Middle frontal gyrus (tissue), 1 donor: ENCODE results near the gene AMBRA1.
A peak's percentile ranks its signal among the peaks of the same experiment; 100 is the strongest.
"Not testable (repeated sequence)": the region's sequence is repeated elsewhere in the genome, so short reads cannot be mapped to it uniquely, and the experiment has no call there.

ENCODE experiments used
- DNase-seq: peaks from one replicate; pipeline ENCODE4 v3.0.0-alpha.2; 2015; ENCODE audit warnings: low spot score; ENCODE audit errors: extremely low spot score

Gene AMBRA1

GRCh38 chr11:46612326-46612725, 18.5 kb upstream of the AMBRA1 start:
- DNase-seq: peak; percentile 38

DNA sequence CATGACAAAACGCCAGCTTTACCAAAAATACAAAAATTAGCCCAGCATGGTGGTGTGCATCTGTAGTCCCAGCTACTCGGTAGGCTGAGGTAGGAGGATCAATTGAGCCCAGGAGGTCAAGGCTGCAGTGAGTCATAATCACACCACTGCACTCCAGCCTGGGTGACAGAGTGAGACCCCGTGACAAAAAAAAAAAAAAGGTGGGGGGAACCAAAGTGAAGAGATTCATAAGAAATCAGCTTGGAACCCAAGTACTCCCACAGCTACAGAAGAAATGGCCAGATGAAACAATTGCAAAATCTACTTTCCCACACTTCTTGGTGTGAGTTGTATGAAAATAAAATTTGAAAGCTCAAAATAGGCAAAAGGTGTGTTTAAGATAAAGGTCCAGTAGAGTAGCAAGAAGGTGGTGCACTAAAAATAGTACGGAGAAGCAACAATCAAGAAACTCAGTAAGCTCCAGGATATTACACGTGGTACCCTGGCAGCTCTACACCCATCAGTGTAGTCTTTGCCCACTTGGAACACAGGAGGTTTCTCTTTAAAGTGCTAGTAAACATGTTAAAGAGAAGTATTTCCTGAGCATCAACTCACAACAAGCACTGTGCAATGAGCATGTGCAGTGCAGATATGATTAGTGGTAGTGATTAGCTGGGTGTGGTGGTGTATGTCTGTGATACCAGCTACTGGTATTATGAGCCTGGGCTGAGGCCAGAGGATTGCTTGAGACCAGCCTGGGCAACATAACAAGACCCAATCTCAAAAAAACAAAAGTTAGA, 17.9 kb upstream of the AMBRA1 start:
- no peak for DNase-seq

DNA sequence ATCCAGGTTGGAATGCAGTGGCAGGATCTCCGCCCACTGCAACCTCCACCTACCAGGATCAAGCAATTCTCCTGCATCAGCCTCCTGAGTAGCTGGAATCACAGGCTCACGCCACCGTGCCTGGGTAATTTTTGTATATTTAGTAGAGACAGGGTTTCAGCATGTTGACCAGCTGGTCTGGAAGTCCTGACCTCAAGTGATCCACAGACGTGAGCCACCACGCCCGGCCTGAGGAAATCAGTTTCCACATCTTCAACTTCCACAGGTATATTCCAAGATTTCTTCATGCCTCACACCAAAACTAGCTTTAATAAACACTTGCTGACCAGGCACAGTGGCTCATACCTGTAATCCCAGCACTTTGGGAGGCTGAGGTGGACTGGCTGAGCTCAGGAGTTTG, 15.6 kb upstream of the AMBRA1 start:
- no peak for DNase-seq

DNA sequence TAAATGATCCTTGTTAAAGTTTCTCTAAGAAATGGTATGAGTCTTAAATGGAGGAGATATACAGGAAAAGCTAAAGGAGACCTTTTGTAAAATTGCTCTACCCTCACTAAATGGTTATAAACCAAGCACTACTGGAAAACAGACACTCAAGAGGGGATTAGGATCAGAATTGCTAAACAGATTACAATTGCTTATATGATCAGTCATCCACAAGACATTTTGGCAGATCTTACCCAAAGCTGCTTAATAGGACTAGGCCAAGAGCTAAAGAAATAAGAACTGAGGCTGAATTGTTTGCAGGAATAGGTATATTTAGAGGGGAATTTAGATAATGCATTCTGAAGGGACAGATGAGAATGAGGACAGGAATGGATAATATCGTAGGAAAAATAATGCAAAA, 13.7 kb upstream of the AMBRA1 start:
- DNase-seq: no peak

DNA sequence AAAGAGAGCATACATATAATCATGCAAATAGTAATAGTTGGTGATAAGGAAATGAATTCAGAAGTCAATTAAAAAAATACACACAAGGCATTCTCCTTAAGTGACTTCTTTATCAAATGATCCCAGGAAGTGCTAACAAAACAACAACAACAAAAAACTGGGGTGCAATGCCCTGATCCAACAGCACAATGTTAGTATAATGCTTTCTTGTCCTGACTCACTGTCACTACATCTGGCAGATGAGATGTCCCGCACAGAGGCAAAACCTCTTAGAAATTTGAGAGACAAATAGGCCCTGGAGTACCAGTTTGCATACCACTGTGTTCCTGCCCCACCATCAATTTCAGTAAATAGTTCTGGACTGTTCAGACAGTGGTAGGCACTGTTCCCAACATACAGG, 11.0 kb upstream of the AMBRA1 start:
- no peak for DNase-seq

DNA sequence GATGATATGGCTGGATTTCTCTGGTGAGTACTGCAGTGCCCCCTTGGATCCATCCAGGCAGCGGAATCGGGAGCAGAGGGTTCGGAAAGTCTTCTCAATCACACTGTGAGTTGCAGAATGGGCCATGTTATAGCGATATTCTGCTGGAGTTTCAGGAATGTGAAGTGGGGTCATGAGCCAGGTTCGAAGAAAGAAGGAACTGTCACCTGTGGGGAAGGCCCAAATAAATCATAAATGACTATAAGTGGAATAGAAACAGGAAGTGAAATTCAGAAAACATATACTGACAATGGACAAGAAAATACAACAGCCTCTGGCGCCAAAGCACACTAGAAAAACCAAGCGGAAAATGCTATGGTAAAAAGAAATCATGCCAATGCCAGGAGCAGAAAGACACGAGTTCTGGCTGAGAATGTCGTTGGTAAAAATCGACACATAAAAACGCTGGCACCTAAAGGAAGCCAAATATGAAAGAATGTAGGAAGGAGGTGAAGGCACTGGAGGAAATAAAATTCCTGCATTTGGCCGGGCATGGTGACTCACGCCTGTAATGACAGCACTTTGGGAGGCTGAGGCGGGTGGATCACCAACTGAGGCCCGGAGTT, 10.0 kb upstream of the AMBRA1 start:
- no peak for DNase-seq

DNA sequence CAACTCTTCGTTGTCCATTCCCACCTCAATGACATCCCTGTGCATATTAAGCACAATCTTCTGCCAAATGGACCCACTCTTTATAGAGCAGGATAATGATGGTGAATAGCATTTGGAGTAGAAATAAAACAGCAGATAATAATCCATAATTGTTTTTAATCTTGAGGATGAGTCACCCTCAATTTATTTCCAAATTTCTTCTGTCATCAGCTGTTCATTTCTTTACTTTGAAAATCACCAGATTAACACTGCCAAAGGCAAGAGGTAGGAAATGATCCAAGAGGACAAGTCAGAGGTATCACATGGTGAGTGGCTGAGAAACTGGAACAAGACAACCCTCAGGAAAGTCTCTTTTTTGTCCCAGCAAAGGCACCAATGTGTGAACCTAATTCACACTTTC, 7.3 kb upstream of the AMBRA1 start:
- peak; percentile 43 for DNase-seq

DNA sequence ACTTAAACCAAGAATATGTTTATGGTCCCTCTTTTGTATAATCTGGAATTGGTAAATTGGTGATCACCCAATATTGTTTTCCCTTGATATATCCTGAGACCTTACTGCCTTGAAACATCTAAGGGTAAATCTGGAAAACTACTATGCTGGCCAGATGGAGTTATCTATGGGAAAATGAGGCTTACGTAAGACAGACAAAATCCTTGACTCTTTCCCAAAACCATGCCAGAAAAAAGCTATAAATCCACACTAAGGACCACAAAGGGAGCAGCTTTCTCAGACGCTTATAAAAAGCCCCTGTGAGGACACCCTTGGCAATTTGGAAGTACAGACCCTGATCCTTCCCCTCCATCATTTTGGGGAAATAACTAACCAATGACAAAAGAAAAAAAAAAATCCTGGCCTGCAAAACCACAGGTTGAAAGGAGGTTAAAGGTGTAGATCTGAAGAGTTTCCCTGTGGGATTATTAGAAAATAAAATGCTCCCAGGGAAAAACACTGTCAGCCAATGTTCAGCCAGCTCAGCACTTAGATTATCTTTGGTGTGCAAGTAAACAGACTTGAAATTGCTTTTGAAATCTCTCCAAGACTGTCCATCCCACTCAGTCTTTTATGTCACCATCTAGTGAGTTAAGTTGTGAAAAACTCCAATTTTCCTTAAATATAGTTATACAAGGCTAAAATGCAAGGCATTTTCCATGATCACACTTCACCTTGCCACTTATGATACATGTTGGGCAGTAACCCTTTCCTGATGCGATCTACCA, 6.6 kb upstream of the AMBRA1 start:
- DNase-seq: no peak

GRCh38 chr11:46599340-46600193, 5.7 kb upstream of the AMBRA1 start:
- DNase-seq: no peak

- no peak for DNase-seq
These were observed 3.9 kb upstream of the AMBRA1 start for GRCh38 chr11:46597609-46598219.

DNA sequence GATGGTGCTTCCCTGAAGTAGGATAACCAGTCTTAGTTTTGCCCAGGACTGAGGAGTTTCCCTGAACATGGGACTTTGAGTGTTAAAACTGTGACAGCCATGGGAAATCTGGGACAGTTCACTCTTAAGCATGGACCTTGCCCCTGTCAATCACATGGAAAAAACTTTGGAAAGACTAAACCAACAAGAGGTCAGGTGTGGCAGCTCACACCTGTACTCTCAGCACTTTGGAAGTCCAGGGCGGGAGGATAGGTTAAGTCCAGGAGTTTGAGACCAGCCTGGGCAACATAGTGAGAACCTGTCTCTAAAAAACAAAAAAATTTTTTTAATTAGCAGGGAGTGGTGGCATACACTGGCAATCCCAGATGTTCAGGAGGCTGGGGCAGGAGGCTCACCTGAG, 3.3 kb upstream of the AMBRA1 start:
- DNase-seq: no peak

DNA sequence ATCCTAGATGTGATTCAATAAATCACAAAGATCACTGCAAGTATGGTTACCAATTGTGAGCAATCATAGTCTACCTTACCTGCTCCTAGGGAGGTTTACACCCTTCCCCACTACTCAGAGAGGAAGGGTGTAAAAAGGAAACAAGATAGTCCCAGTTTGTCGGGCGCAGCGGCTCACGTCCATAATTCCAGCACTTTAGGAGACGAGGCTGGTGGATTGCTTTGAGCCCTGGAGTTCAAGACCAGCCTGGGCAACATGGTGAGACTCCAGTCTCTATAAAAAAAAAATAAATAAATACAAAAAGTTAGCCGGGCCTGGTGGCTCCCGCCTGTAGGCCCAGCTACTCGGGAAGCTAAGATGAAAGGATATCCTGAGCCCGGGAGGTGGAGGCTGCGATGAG, 962 bp upstream of the AMBRA1 start:
- no peak for DNase-seq

DNA sequence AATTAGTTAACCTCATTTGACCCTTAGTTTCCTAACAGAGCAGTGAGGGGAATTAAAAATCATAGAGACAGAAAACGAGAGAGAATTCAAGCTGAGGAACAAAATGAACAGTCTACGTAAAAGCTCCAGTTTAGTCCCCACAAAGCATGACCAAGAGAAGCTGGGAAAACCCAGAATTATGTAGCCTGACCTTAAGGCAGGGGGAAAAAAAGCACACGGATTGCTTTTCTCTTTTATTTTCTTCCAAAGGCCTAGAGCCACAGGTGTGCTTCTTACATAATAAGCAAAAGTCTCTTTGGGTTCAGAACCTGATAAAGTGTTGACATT, 514 bp upstream of the AMBRA1 start:
- no peak for DNase-seq

DNA sequence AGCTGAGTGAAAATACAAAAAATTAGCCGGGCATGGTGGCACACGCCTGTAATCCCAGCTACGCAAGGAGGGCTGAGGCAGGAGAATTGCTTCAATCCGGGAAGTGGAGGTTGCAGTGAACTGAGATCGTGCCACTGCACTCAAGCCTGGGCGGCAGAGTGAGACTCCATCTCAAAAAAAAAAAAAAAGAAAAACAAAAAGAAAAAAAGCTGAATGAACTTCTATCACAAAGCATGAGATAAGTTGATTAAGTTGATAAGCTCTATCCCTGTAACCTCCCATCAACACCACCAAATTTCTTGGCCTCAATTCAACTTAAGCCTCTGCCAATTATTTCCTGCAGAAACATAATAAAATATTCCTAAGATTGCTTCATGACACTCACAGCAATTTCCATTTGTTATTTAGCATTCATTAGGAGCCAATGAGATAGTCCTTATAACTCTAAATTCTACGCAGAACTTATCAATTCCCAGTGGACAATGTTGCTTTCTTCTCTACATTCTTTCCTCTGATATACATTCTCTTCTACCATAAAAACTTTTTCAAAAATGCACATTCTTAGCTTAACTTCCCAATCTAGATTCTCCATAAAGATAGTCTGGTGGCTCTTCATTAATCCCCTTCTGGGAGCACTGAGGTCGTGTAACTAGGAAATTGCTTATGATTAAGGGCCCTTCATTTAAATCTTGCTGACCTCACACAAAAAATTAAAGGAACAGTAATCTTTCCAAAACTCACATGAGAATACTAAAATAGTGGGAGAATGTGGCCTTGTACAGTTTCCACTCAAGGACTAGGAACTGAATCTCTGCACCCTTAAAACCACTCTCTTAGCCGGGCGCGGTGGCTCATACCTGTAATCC, 2.9 kb downstream of the AMBRA1 start:
- no peak for DNase-seq

GRCh38 chr11:46588915-46589314, 4.9 kb downstream of the AMBRA1 start:
- no peak for DNase-seq

DNA sequence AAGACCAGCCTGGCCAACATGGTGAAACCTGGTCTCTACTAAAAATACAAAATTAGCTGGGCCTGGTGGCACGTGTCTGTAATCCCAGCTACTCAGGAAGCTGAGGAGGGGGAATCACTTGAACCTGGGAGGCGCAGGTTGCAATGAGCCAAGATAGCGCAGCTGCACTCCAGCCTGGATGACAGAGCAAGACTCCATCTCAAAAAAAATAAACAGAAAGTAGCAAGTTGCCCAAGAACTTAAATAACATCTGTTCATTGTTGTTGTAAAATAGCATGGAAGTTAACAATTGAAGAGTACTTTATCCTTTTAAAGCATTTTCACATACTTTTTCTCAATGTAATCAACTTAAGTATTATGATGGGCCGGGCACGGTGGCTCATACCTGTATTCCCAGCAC, 5.7 kb downstream of the AMBRA1 start:
- DNase-seq: no peak

DNA sequence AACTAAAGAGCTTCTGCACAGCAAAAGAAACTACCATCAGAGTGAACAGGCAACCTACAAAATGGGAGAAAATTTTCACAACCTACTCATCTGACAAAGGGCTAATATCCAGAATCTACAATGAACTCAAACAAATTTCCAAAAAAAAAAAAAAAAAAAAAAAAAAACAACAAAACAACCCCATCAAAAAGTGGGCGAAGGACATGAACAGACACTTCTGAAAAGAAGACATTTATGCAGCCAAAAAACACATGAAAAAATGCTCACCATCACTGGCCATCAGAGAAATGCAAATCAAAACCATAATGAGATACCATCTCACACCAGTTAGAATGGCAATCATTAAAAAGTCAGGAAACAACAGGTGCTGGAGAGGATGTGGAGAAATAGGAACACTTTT, 10.3 kb downstream of the AMBRA1 start:
- DNase-seq: not testable (repeated sequence)

GRCh38 chr11:46582588-46582987, 11.2 kb downstream of the AMBRA1 start:
- no peak for DNase-seq

DNA sequence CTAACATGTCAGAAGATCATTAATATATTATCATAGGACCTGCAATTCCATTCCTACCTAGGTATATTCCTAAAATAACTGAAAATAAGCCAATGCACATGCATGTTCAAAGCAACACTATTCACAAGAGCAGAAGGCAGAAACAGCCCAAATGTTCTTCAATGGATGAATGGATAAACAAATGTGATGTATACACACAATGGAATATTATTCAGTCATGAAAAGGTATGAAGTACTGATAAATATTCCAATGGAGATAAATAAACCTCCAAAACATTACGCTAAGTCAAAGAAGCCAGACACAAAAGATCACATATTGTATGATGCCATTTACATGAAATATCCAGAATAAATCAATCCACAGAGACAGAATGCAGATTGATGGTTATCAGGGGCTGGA, 16.8 kb downstream of the AMBRA1 start:
- DNase-seq: no peak

DNA sequence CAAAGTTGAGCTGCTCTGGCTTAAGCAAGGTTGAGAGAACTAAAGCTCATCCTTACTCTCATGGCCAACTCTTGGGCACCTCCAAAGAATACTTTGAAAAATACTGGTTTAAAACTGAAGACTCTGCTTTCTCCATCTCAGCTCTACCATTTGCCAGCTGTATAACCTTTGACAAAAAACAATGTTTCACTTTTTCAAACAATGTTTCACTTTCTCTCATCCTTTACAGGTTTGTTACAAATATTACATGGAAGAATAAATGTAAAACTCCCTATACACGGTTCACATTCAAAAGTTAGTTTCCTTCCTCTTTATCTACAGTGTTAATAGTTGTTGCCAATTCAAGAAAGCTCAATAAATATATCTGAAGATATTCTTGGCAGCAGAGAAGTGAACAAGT, 19.2 kb downstream of the AMBRA1 start:
- DNase-seq: no peak
